ENCODE data around the gene MRPL58.
"Not testable (repeated sequence)": the region's sequence is repeated elsewhere in the genome, so short reads cannot be mapped to it uniquely, and the experiment has no call there.

MRPL58 gene

GRCh38 chr17:75001915-75002843 is 10.3 kb upstream of the MRPL58 start:
- no peaks in the 10 kb centered on the region for H3K27me3 Mint-ChIP-seq
- H3K27ac Mint-ChIP-seq = no peak overlapping the region
- ATAC-seq (peak; percentile 15), DNase-seq (no peak)
- peaks cover 20% of the 10 kb centered on the region for H3K4me1 Mint-ChIP-seq
- no peak overlapping the region for H3K4me3 Mint-ChIP-seq
- no peaks in the 10 kb centered on the region for H3K9me3 Mint-ChIP-seq

GRCh38 chr17:75003070-75003956 is 9.2 kb upstream of the MRPL58 start:
- no peak for ATAC-seq
- peaks cover 18% of the 10 kb centered on the region for H3K4me1 Mint-ChIP-seq
- H3K27me3 Mint-ChIP-seq = no peaks in the 10 kb centered on the region
- H3K4me3 Mint-ChIP-seq = no peak overlapping the region
- H3K9me3 Mint-ChIP-seq = no peaks in the 10 kb centered on the region
- no peak overlapping the region for H3K27ac Mint-ChIP-seq
- no peak for DNase-seq

GRCh38 chr17:75003957-75004355 is 8.5 kb upstream of the MRPL58 start:
- ATAC-seq (no peak), DNase-seq (no peak)
- Mint-ChIP-seq H3K27ac (no peak overlapping the region), H3K4me3 (no peak overlapping the region), H3K9me3 (no peaks in the 10 kb centered on the region), H3K4me1 (peaks cover 13% of the 10 kb centered on the region), H3K27me3 (no peaks in the 10 kb centered on the region)

GRCh38 chr17:75004371-75004770 is 8.1 kb upstream of the MRPL58 start:
- no peak for ATAC-seq
- peaks cover 13% of the 10 kb centered on the region for H3K4me1 Mint-ChIP-seq
- no peaks in the 10 kb centered on the region for H3K9me3 Mint-ChIP-seq
- DNase-seq = no peak
- no peaks in the 10 kb centered on the region for H3K27me3 Mint-ChIP-seq
- H3K27ac Mint-ChIP-seq = no peak overlapping the region
- no peak overlapping the region for H3K4me3 Mint-ChIP-seq

GRCh38 chr17:75005291-75005690 is 7.2 kb upstream of the MRPL58 start:
- DNase-seq = no peak
- Mint-ChIP-seq H3K27ac (no peak overlapping the region), H3K4me3 (no peak overlapping the region), H3K9me3 (no peaks in the 10 kb centered on the region), H3K4me1 (peaks cover 13% of the 10 kb centered on the region), H3K27me3 (no peaks in the 10 kb centered on the region)
- ATAC-seq = no peak

- H3K9me3 Mint-ChIP-seq, DNase-seq, H3K27me3 Mint-ChIP-seq, H3K4me3 Mint-ChIP-seq, ATAC-seq: not testable (repeated sequence)
- Mint-ChIP-seq H3K27ac (peak overlapping the region in 1 of 2 donors; percentile 17), H3K4me1 (peaks cover 18% of the 10 kb centered on the region)
These were observed 6.4 kb upstream of the MRPL58 start for GRCh38 chr17:75006084-75006483.

- no peak overlapping the region for H3K4me3 Mint-ChIP-seq
- H3K9me3 Mint-ChIP-seq = no peaks in the 10 kb centered on the region
- peak overlapping the region in 1 of 2 donors; percentile 65 for H3K27ac Mint-ChIP-seq
- peaks cover 24% of the 10 kb centered on the region for H3K4me1 Mint-ChIP-seq
- no peak for ATAC-seq
- no peak for DNase-seq
- no peaks in the 10 kb centered on the region for H3K27me3 Mint-ChIP-seq
These were observed 5.8 kb upstream of the MRPL58 start for GRCh38 chr17:75006653-75007052.

GRCh38 chr17:75008373-75008772 is 4.1 kb upstream of the MRPL58 start:
- DNase-seq (no peak), ATAC-seq (no peak)
- Mint-ChIP-seq H3K27me3 (no peaks in the 10 kb centered on the region), H3K4me3 (no peak overlapping the region), H3K27ac (no peak overlapping the region), H3K4me1 (peaks cover 21% of the 10 kb centered on the region), H3K9me3 (no peaks in the 10 kb centered on the region)

- H3K4me3 Mint-ChIP-seq = no peak overlapping the region
- H3K27me3 Mint-ChIP-seq = no peaks in the 10 kb centered on the region
- no peak for DNase-seq
- ATAC-seq = no peak
- H3K27ac Mint-ChIP-seq = no peak overlapping the region
- H3K4me1 Mint-ChIP-seq = peaks cover 29% of the 10 kb centered on the region
- no peaks in the 10 kb centered on the region for H3K9me3 Mint-ChIP-seq
These were observed 3.2 kb upstream of the MRPL58 start for GRCh38 chr17:75009139-75009724.

GRCh38 chr17:75010683-75011400 is 1.6 kb upstream of the MRPL58 start:
- Mint-ChIP-seq H3K27me3 (no peaks in the 10 kb centered on the region), H3K4me1 (peaks cover 29% of the 10 kb centered on the region), H3K27ac (peak overlapping the region in 1 of 2 donors; percentile 17), H3K4me3 (no peak overlapping the region), H3K9me3 (no peaks in the 10 kb centered on the region)
- peak in 1 of 2 donors; percentile 18 for DNase-seq
- no peak for ATAC-seq

GRCh38 chr17:75011401-75012095 is 922 bp upstream of the MRPL58 start:
- no peak for DNase-seq
- peak overlapping the region; percentile 97 to 98 for H3K27ac Mint-ChIP-seq
- H3K4me1 Mint-ChIP-seq = peaks cover 35% of the 10 kb centered on the region
- ATAC-seq = no peak
- peak overlapping the region; percentile 84 to 95 for H3K4me3 Mint-ChIP-seq
- H3K9me3 Mint-ChIP-seq = no peaks in the 10 kb centered on the region
- no peaks in the 10 kb centered on the region for H3K27me3 Mint-ChIP-seq

GRCh38 chr17:75012096-75012345 is 449 bp upstream of the MRPL58 start:
- H3K27me3 Mint-ChIP-seq = no peaks in the 10 kb centered on the region
- no peaks in the 10 kb centered on the region for H3K9me3 Mint-ChIP-seq
- H3K4me3 Mint-ChIP-seq = peak overlapping the region; percentile 84 to 95
- H3K4me1 Mint-ChIP-seq = peaks cover 35% of the 10 kb centered on the region
- DNase-seq (no peak), ATAC-seq (no peak)
- peak overlapping the region; percentile 97 to 98 for H3K27ac Mint-ChIP-seq

- Mint-ChIP-seq H3K9me3 (no peaks in the 10 kb centered on the region), H3K4me1 (peaks cover 35% of the 10 kb centered on the region), H3K27ac (peak overlapping the region; percentile 97 to 98), H3K27me3 (no peaks in the 10 kb centered on the region), H3K4me3 (peak overlapping the region; percentile 84 to 95)
- no peak for DNase-seq
- ATAC-seq = no peak
These were observed 656 bp downstream of the MRPL58 start for GRCh38 chr17:75013092-75013559.

GRCh38 chr17:75019146-75019545 is 6.7 kb downstream of the MRPL58 start:
- Mint-ChIP-seq H3K4me3 (no peak overlapping the region), H3K9me3 (no peaks in the 10 kb centered on the region), H3K27me3 (no peaks in the 10 kb centered on the region), H3K27ac (no peak overlapping the region), H3K4me1 (peaks cover 6% of the 10 kb centered on the region)
- ATAC-seq = no peak
- DNase-seq = no peak

GRCh38 chr17:75019710-75020109 is 7.2 kb downstream of the MRPL58 start:
- Mint-ChIP-seq H3K27ac (no peak overlapping the region), H3K27me3 (no peaks in the 10 kb centered on the region), H3K4me3 (no peak overlapping the region), H3K4me1 (peaks cover 7% of the 10 kb centered on the region), H3K9me3 (no peaks in the 10 kb centered on the region)
- no peak for ATAC-seq
- DNase-seq = no peak

Data from stimulated activated naive CD8-positive, alpha-beta T cell treated with anti-CD3 and anti-CD28 coated beads, Interleukin-15, amount 100 ng/mL, for 72 hours (primary cell).